Muscle of leg (tissue), 11 donors: ENCODE data around the gene ZBTB22. TPM values are rescaled to one million over a fixed set of nuclear protein-coding genes. Genes with fewer than 3 reads are reported as not detected.
A peak's percentile ranks its signal among the peaks of the same experiment; 100 is the strongest.
"Not testable (repeated sequence)": the region's sequence is repeated elsewhere in the genome, so short reads cannot be mapped to it uniquely, and the experiment has no call there.

Experiments
- DNase-seq: peaks from one replicate; pipeline ENCODE4 v3.0.0; 2013
- H3K27ac ChIP-seq: one replicate; pipeline ENCODE4 v1.5.1; 2013; ENCODE audit warnings: mild to moderate bottlenecking, low read length, control low read depth
- H3K27me3 ChIP-seq: one replicate; pipeline ENCODE4 v1.6.1; 2013; ENCODE audit warnings: low read length; ENCODE audit not compliant: control insufficient read depth, insufficient read depth
- H3K36me3 ChIP-seq: one replicate; pipeline ENCODE4 v1.6.1; 2013; ENCODE audit warnings: low read length; ENCODE audit not compliant: control insufficient read depth, insufficient read depth
- H3K4me1 ChIP-seq: one replicate; pipeline ENCODE4 v1.6.1; 2013; ENCODE audit warnings: low read length; ENCODE audit not compliant: control insufficient read depth, insufficient read depth
- H3K4me3 ChIP-seq: one replicate; pipeline ENCODE4 v1.5.1; 2013; ENCODE audit warnings: low read length, control low read depth
- H3K9me3 ChIP-seq: replicated peaks from 2 replicates; pipeline ENCODE4 v1.6.1; 2013; ENCODE audit warnings: low read depth, low read length; ENCODE audit not compliant: control insufficient read depth
- WGBS: methylation state at CpG from one replicate; pipeline ENCODE4 v1.1.5; 2013; ENCODE audit warnings: missing lambda C conversion rate; ENCODE audit not compliant: insufficient coverage; 5-methylcytosine and 5-hydroxymethylcytosine counted together
- polyA plus RNA-seq, 8 donors: library from polyadenylated mRNA; unstranded; fragments of 120-200 nt; gene quantifications; one replicate each; pipeline versions ENCODE4 v1.2.1 to v1.2.3, GENCODE V29; 2013; ENCODE audit warnings: inconsistent platforms in 1 of 8, low replicate concordance in 1 of 8; ENCODE audit not compliant: insufficient read length in 8 of 8, insufficient read depth in 1 of 8
- total RNA-seq: library from RNA; stranded (reverse); fragments of 120-200 nt; gene quantifications from one replicate; pipeline ENCODE4 v1.2.4, GENCODE V29; 2013

ZBTB22 gene
- total and polyA plus RNA-seq, 9 donors = 13.7 to 18.6 (median 15.8) TPM

- no peak for DNase-seq
- Histone ChIP-seq H3K4me3 (no peak overlapping the region), H3K27ac (no peak overlapping the region), H3K4me1 (no peaks in the 10 kb centered on the region), H3K36me3 (no peaks in the 10 kb centered on the region), H3K27me3 (peaks cover 6% of the 10 kb centered on the region), H3K9me3 (no peaks in the 10 kb centered on the region)
- 80% methylated on average over 1 of the region's 3 CpGs for WGBS
Observed at GRCh38 chr6:33356295-33356694, 38.8 kb upstream of the ZBTB22 start.

- H3K4me3 ChIP-seq, H3K27me3 ChIP-seq, H3K4me1 ChIP-seq, H3K27ac ChIP-seq, H3K36me3 ChIP-seq, DNase-seq, H3K9me3 ChIP-seq: not testable (repeated sequence)
- 64% methylated on average over 5 of the region's 6 CpGs for WGBS
Observed at GRCh38 chr6:33355860-33356259, 38.3 kb upstream of the ZBTB22 start.

GRCh38 chr6:33347816-33348215, 30.3 kb upstream of the ZBTB22 start:
- no peaks in the 10 kb centered on the region for H3K4me1 ChIP-seq
- no peak overlapping the region for H3K4me3 ChIP-seq
- no peak overlapping the region for H3K27ac ChIP-seq
- no peaks in the 10 kb centered on the region for H3K9me3 ChIP-seq
- no peaks in the 10 kb centered on the region for H3K36me3 ChIP-seq
- 72% methylated on average over 2 of the region's 5 CpGs for WGBS
- H3K27me3 ChIP-seq = no peaks in the 10 kb centered on the region
- no peak for DNase-seq

- H3K4me3 ChIP-seq, H3K9me3 ChIP-seq, H3K27ac ChIP-seq, H3K4me1 ChIP-seq, H3K27me3 ChIP-seq, H3K36me3 ChIP-seq, DNase-seq: not testable (repeated sequence)
- 83% methylated on average over 5 of the region's 5 CpGs for WGBS
Observed at GRCh38 chr6:33346972-33347371, 29.4 kb upstream of the ZBTB22 start.

GRCh38 chr6:33344701-33345697, 27.5 kb upstream of the ZBTB22 start:
- Histone ChIP-seq H3K27ac (no peak overlapping the region), H3K4me3 (no peak overlapping the region), H3K9me3 (no peaks in the 10 kb centered on the region), H3K27me3 (no peaks in the 10 kb centered on the region), H3K36me3 (no peaks in the 10 kb centered on the region), H3K4me1 (no peaks in the 10 kb centered on the region)
- peak; percentile 92 for DNase-seq
- WGBS = 6% methylated on average over 9 of the region's 22 CpGs

GRCh38 chr6:33343953-33344611, 26.5 kb upstream of the ZBTB22 start:
- WGBS = 44% methylated on average over 1 of the region's 6 CpGs
- Histone ChIP-seq H3K27ac (no peak overlapping the region), H3K27me3 (no peaks in the 10 kb centered on the region), H3K9me3 (no peaks in the 10 kb centered on the region), H3K4me1 (no peaks in the 10 kb centered on the region), H3K36me3 (no peaks in the 10 kb centered on the region), H3K4me3 (no peak overlapping the region)
- no peak for DNase-seq

GRCh38 chr6:33343606-33343952, 26.0 kb upstream of the ZBTB22 start:
- not testable (repeated sequence) for H3K27ac ChIP-seq, H3K36me3 ChIP-seq, H3K4me1 ChIP-seq, H3K9me3 ChIP-seq, H3K4me3 ChIP-seq, DNase-seq, H3K27me3 ChIP-seq
- WGBS = 91% methylated on average over 4 of the region's 7 CpGs

GRCh38 chr6:33339193-33339592, 21.6 kb upstream of the ZBTB22 start:
- Histone ChIP-seq H3K4me1 (no peaks in the 10 kb centered on the region), H3K36me3 (no peaks in the 10 kb centered on the region), H3K27ac (no peak overlapping the region), H3K4me3 (no peak overlapping the region), H3K27me3 (no peaks in the 10 kb centered on the region), H3K9me3 (no peaks in the 10 kb centered on the region)
- no peak for DNase-seq
- WGBS = 79% methylated on average over 6 of the region's 6 CpGs

GRCh38 chr6:33336495-33336894, 19.0 kb upstream of the ZBTB22 start:
- Histone ChIP-seq H3K36me3 (no peaks in the 10 kb centered on the region), H3K4me3 (no peak overlapping the region), H3K27me3 (no peaks in the 10 kb centered on the region), H3K27ac (no peak overlapping the region), H3K4me1 (no peaks in the 10 kb centered on the region), H3K9me3 (no peaks in the 10 kb centered on the region)
- no peak for DNase-seq
- WGBS = 86% methylated on average over 1 of the region's 3 CpGs

- 86% methylated on average over 1 of the region's 4 CpGs for WGBS
- H3K9me3 ChIP-seq = no peaks in the 10 kb centered on the region
- DNase-seq = no peak
- no peaks in the 10 kb centered on the region for H3K36me3 ChIP-seq
- no peak overlapping the region for H3K4me3 ChIP-seq
- no peak overlapping the region for H3K27ac ChIP-seq
- no peaks in the 10 kb centered on the region for H3K27me3 ChIP-seq
- no peaks in the 10 kb centered on the region for H3K4me1 ChIP-seq
Observed at GRCh38 chr6:33335916-33336315, 18.4 kb upstream of the ZBTB22 start.
